ENCODE data around the gene ADAMTS2.

Gene ADAMTS2

DNA sequence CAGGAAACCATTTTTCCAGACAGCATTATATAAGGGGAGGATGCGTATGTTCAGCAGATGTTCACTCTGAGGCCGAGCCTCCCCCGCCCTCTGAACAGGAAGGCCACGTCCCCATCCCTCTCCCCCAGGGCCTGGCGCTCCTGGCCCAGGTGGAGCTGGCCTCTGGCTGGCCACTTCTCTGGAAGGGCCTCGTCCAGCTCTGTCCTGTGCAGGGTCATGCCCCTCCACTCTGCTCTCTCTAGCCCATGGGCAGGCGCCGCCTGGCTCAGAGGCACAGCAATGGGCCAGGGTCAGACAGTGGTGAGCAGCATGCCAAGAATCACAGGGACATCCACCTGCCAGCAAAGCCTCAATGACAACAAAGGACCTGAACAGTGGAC, 34.2 kb downstream of the ADAMTS2 start:
- DNase-seq (ENCODE audit: low spot score), result no peak

DNA sequence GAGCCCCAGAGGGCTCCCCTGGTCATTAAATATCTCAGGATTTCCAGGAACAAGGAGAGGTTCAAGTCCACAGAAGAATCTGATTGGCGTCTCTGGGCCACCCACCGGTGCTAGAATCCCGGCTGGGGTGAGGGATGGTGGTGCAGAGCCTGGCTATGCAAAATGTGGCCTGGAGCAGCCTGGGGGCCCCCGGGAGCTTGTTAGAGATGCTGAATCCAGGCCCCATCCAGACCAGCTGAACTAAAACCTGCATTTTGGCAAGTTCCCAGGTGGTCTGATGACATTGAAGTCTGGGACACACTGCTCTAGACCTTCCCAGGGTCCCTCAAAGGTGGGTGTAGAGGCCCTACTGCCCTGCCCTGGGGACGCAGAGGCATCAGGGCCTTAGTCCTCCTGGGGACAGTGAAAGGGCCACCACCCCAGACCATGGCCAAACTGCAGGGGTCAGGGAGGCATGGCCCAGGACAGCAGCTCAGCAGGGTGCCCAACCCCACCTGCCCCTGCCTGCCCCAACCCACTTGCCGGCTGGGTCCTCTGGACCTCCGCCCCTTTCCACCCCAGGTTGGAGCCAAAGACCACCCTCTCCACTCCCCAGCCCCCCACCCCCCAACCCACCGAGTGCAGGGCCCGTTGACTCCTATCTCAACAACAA, 34.7 kb downstream of the ADAMTS2 start:
- DNase-seq (ENCODE audit: low spot score), result no peak

DNA sequence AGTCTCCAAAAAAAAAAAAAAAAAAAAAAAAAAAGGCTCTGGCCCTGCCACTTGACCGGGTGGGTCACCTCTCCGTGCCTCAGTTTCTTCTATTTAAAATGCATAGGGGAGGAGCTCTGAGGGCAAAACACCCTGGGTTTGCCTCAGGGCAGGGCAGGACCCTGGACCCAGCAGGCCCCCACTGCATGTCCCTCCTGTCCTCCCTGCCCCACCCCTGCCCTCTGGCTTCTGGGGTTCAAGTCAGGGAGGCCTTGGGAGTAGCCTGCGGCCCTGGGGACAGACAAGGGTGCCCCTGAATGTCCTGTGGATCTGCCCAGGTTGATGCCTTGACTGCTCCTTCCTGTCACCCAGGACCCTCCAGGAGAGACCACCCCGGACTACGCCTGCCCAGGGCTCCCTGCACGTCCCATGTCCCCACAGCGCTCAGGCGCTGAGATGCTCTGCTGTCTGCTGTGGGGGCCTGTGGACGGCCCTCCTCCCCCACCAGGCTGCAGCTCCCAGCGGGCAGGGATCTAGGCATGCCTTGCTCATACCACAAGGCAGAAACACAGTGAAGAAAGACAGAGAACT, 35.4 kb downstream of the ADAMTS2 start:
- no peak for DNase-seq (ENCODE audit: low spot score)

DNA sequence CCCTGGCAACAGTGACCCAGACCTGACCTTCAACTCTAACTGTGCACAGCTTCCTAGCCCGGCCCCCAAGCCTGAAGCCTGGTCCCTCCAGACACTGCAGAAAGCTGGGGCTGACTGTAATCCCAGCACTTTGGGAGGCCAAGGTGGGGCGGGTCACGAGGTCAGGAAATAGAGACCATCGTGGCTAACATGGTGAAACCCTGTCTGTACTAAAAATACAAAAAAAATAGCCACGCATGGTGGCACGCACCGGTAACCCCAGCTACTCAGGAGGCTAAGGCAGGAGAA, 35.9 kb downstream of the ADAMTS2 start:
- DNase-seq (ENCODE audit: low spot score), result no peak

DNA sequence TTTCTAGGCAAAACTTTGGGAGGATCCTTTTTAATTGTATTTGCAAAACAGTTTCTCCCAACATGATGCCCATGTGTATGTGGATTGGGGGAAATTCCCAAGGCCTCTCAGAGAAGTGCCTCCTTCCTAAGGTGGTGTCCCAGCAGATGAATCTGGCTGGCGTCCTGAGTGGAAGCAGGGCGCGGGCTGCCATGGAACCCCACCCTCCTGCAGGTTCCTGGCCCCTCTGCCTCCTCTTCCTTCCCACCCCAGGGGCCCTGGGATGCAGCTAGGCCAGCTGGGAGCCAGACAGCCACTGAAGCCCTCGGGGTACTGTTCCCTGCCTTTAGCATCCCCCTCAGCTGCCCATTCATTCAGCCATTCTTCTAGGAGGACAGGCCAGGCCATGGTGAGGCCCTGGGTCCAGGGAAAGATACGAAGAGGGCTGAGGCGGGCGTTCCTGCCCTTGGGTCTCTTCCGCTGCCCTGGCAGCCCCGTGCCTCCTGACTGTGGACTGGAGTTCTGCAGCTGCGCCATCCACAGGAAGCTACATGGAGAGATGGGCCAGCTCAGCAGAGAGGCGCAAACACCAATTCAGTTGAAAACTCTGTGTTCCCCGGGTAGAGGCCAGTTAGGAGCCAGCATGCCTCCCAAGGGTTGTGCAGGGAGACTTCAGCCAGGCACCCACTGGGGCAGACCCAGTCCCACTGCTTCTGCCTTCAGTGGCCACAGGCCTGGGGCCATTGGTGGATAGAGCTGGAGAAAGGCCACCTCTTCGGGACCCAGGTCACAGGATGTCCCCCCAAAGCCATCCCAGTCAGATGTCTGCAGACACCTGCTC, 36.5 kb downstream of the ADAMTS2 start:
- no peak for DNase-seq (ENCODE audit: low spot score)

DNA sequence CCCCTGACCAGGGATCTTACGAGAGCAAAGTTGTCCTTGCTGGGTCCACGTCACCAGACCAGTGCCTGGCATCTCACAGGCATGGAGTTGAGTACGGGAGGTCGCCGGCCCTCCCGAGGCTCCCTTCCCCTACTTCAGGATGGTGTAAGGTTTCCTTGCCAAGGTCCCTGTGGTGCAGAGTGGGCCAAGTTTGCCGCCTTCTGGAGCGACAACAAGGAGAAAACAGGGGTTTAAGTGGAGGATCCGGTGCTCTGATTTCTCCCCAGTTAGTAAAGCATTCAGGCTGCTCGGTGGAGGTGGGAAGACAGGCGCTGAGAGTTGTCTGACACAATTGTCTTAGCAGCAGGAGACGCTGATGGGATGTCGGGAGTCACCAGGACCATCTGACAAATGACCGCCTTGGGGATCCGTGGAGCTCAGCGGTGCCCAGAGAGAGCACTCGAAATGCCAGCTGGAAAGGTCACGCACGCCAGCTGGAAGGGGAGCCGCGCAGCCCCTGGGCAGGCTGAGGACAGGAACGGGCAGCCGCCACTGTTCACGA, 37.3 kb downstream of the ADAMTS2 start:
- no peak for DNase-seq (ENCODE audit: low spot score)

DNA sequence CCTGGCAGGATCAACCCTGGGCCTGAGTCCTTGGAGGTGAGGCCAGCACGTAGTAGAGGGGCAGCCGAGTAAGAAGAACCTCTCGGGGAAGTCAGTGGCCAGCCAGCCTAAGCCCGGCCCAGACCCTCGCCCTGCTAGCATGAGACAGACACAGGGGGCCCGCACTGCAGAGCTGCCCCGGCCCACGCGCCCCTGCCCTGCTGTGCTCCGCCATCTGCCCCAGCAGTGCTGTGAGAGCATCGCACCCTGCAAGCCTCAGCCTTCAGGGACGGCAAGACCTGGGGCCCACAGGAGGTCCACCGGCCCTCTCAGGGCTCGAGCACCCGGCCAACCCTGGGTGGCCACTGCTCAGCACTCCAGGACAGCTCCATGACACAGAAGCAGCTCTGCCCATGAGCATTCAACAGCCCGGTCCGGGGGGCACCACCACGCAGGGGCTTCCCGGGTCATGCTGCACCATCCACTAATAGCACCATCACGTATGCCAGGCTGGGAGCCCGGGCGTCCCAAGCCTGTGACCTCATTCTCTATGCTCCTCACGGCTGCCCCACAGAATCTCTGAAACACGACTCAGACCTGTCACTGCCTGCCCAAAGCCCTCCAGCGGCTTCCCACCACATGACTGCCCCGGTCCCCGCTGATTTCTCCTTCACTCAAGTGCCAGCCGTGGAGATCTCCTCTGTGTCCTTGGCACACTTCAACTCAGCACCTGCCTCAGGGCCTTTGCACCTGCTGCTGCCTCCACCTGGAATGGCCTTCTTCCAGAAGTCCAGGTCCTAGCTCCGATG, 38.1 kb downstream of the ADAMTS2 start:
- no peak for DNase-seq (ENCODE audit: low spot score)

DNA sequence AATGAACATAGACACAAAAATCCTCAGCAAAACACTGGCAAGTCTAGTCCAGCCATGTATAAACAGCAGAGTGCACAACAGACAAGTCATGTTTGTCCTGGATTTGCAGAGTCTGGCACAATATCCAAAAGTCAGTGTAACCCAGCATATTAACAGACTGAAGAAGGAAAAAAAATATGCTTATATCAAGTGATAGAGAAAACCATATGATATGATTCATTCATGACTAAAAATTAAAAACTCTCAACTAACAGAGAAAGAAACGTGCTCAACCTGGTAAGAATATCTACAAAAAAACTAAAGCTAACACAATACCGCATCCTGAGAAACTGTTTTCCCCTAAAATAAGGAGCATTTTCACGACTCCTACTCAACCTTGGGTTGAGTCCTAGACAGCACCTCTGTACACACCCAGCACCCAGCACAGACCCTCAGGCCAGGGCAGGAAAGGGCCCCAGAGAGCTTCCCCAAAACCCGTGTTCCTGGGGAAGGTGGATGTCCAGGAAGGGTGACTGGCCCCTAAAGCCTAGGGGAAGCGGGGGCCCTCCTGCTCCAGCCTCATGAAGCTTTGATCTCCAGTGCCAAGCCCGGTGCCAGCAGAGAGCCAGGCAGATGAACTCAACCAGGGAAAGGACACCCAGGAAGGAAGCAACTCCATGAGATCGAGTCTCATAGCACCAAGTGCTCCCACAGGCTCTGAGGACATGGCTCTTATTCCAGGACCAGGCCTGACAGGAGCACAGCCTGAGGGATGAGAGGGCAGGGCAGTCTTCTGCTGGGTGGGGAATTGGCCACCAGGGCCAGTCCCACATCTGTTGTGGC, 38.9 kb downstream of the ADAMTS2 start:
- DNase-seq (ENCODE audit: low spot score), result no peak

DNA sequence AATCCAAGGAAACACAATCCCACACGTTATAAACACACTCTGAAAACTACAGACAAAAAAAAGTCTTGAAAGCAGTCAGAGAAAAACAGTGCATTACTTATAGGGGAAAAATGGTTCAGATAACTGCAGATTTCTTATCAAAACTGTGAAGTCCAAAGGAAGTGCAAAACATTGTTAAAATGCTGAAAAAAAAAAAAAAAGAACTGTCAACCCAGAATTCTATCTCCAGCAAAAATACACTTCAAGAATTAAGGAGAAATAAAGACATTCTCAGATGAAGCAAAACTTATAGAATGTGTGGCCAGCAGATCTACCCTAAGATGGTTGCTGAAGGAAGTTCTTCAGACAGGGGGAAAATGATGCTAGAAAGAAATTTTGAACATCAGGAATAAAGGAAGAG, 40.4 kb downstream of the ADAMTS2 start:
- DNase-seq (ENCODE audit: low spot score), result no peak

DNA sequence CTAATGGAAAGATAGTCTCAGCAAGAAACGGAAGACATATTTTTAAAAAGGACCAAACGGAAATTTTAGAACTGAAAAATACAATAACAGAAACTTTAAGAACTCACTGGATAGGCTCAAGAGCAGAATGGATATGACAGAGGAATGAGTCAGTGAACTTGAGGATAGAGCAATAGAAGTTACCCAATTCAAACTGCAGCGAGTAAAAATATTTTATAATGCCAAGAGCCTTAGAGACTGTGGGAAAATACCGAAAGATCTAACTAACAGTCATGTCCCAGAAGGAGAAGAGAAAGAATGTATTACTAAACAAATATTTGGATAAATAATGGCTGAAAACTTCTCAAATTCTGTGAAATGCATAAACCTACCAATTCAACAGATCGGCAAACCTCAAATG, 40.8 kb downstream of the ADAMTS2 start:
- no peak for DNase-seq (ENCODE audit: low spot score)

DNA sequence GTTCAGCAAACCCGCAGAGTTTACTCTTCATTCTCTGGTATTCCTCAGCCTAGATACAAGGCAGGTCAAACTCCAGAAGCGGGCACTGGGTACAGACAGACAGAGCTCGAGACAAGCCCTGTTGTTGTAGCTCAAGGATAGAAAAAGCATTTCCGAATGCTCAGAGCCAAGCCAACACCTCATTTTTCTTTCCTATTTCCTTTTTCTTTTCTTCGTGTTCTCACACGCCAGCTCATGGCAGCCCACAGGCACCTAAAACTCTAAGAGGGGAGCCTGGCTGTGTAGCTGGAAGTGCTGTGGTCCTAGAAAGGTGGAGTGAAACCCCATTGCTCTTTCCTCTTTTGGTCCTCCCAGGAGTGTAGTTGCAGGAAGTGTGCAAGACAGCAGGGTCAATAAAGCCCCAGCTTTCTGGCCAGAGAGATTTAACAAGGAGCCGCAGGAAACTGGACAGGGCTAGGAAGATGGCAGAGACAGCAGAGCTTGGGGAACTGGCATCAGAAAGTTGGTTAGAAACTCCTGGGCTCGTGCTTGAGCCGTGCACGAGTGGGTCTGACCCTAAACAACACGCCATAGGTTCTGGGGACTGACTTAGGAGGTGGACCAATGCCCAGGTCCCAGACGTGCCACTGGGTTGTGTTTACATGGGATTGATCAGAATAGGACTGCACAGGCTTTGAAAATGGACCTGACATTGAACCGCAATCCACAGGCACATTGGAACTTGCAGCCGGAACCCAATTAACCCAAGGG, 41.6 kb downstream of the ADAMTS2 start:
- DNase-seq (ENCODE audit: low spot score), result no peak

DNA sequence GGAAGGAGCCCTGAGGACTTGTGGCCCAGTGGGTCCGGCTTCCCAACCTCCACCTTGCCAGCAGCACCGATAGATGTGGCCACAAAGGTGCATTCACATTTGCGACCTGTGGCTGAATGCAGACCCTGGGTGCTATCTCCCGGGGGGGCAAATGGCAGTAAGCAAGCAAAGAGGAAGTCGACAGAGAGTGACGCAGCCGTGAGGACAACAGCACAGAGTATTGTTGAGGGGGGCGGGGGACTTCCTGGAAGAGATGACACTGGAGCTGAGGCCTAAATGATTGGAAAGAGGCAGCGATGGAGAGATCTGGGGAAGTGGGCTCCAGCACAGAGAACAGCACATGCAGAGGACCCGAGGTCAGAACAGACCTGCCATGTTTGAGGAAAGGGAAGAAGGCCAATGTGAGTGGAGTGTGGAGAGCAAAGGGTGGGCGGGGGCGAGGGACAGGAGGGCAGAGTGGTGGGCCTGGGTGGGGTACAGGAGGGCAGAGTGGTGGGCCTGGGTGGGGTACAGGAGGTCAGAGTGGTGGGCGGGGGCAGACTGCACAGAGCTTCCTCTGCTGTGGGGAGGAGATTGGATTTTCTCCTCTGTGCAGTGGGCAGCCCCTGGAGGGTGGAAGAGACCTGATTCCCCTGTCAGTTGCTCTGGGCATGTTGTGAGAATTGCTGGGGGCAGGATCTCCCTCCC, 42.6 kb downstream of the ADAMTS2 start:
- DNase-seq (ENCODE audit: low spot score), result no peak

DNA sequence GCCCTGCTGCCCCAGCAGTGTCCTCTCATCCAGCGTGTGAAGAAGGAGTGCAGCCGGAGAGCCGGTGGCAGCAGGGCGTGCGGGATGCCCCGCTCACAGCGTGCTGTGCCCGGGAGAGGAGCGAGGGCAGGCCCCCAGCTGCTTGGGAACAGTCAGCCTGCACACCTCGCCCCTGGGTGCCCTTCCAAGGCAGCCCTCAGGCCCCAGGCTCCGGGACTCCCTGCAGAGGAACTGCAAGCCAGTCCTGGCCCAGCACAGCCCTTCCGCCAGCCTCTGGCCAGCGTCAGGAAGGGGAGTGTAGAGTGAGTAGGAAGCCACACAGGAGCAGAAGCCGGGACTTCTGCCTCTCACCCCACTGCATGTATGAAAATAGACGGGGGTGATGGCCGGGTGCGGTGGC, 43.5 kb downstream of the ADAMTS2 start:
- DNase-seq (ENCODE audit: low spot score), result no peak

DNA sequence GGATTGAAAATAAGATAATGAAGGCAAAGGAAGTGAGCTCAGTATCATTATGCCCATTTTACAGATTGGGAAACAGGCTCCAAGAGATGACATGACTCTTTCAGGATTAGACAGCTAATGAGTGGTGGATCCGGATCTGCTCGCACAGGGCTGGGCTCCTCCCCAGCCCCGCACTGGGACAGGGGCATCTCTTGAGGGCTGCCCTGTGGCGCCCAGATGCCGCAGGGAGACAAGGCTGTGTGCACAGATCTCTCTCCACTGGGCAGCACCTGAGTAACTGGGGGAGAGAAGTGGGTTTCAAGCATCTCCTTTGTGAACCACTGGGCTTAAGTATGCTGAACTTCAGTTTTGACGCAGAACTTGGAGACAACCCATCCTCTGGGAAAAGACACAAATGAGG, 43.9 kb downstream of the ADAMTS2 start:
- no peak for DNase-seq (ENCODE audit: low spot score)

DNA sequence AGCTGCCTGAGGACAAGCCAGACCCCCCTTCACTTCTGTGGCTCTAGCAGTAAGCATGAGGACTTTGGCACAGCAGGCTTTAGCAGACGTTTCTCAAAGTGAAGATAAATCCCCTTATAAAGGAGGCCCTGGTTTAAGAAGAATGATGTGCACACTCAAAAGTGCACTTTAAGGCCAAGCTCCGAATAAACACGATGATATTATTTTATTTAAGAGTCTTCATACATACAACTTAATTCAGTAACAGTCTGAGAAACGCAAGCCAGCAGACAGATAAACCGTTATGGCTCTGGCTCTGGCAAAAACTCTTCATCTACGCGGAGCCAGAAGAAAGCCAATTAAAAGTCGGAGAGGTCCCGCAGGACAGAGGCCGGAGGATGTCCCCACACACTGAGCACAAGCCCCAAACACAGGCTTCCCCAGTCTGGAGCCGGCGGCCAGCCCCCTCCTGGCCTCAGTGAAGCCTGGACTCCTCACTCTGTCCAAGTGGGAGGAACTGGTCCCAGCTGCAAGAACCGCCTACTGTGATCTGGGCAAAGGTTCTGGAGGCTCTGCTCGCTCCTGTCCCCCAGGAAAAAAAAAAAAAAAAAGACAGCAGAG, 44.6 kb downstream of the ADAMTS2 start:
- DNase-seq (ENCODE audit: low spot score), result no peak

DNA sequence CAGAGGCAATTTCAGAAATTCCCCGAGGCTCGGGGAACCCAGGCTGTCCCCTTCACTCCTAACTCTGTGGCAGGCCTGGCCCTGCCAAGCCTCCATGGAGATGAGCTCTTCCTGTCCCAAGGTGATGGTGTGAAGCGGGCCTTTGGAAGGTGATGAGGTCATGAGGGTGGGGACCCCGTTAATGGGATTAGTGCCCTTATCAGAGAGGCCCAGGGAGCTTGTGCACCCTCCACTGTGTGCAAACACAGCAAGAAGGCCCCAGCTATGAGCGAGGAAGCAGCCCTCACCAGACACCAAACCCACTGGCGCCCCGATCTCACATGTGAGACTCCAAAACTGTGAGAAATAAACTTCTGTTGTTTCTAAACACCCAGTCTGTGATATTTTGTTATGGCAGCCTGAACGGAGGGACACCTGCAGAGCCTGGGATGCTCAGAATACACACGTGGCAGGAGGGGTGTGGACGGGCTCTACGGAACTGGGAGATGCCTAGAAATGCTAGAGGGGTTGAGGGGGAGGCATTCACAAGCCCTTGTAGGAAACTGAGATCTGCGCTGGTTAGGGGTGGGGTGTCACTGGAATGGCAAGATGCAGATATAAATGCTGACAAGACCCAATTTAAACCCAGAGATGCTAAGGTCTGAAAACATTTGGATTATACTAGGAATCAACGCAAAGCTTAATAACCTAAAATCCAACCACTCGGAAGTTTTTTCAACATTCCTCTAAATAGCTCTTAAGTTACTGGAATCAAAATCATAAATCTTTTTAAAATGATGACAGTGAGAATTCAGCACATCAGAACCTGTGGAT, 46.9 kb downstream of the ADAMTS2 start:
- DNase-seq (ENCODE audit: low spot score), result no peak

DNA sequence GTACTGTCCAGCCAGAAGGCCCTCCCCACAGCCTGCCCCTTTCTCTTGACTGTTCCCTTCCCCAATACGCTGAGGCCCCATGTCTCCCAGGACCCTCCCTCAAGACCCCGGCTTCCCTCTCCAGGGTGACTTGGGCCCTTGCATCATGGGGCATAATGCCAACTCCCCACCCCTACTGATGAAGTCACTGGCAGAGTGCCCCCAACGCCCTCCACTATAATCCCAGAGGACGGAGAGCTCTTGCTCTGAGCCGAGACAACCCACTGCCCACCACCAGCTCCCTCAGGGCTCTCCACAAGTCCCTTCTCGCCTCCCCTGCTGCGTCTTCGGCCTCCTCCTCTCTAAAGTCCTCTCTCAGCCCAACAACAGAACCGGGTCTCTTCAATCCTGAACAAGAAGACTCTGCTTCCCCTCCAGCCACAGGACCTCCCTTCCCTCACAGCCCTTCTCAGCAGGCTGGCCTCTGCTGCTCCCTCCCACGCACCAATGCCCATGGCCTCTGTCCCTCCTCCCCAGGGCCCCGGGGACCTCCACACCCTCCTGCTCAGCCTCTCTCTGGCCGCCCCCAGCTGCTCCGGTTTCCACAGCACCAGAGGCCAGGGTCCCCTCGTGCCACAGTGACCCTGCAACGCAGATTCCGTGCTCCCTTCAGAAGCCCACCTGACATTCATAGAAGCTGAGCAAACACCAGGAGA, 47.6 kb downstream of the ADAMTS2 start:
- no peak for DNase-seq (ENCODE audit: low spot score)

DNA sequence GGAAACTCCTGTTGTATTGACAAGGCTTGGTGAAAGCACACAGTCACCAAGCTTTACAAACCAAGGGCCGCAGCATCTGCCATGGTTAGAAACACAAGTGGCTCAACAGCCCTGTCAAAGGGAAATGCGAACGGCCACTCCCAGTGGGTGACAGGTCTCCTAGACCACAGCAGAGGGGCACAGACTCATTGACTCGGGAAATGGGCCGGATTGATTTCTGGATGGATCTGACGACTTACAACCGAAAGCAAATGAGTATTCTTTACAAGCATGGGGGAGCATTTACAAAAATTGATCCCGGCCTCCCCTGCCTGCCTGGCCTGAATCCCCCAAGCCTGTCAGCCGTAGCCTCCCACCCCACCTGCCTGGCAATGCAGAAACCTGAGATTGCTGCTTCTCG, 48.2 kb downstream of the ADAMTS2 start:
- no peak for DNase-seq (ENCODE audit: low spot score)
